HL-60 (cell line): Measurements from ENCODE around the gene KLHL22.
"Not testable (repeated sequence)": the region's sequence is repeated elsewhere in the genome, so short reads cannot be mapped to it uniquely, and the experiment has no call there.

ENCODE experiments used
- DNase-seq, 2 experiments: peaks; one replicate each; pipeline ENCODE4 v3.0.0-alpha.2; 2010 to 2020; ENCODE audit warnings: low read depth in 1 of 2, low spot score in 1 of 2
- H3K27ac ChIP-seq: fragments of 250-450 bp; sonication (Bioruptor Pico); replicated peaks from 2 replicates; pipeline ENCODE4 v1.5.1; 2020; ENCODE audit warnings: mild to moderate bottlenecking, moderate library complexity
- H3K27me3 ChIP-seq: fragments of 250-450 bp; sonication (Bioruptor Pico); 2 replicates; pipeline ENCODE4 v1.5.1; 2021; ENCODE audit warnings: mild to moderate bottlenecking, moderate library complexity; ENCODE audit not compliant: insufficient read depth, poor library complexity, severe bottlenecking
- H3K4me3 ChIP-seq: replicated peaks from 2 replicates; pipeline ENCODE4 v1.5.1; 2011; ENCODE audit warnings: mild to moderate bottlenecking, control low read depth, low read length; ENCODE audit not compliant: insufficient read depth
- CTCF ChIP-seq: IDR thresholded peaks from one replicate; pipeline ENCODE4 v1.5.1; 2011; ENCODE audit warnings: low read length, control low read depth, inconsistent platforms; ENCODE audit not compliant: insufficient read depth
- GABPA ChIP-seq: IDR thresholded peaks from 2 replicates; pipeline ENCODE4 v1.6.1; 2012; ENCODE audit warnings: low read depth
- POLR2AphosphoS5 ChIP-seq: IDR thresholded peaks from 2 replicates; pipeline ENCODE4 v1.6.1; 2012; ENCODE audit warnings: low read depth
- SPI1 ChIP-seq: IDR thresholded peaks from 2 replicates; pipeline ENCODE4 v1.6.1; 2012; ENCODE audit warnings: low read depth, mild to moderate bottlenecking, borderline replicate concordance
- TF ChIP-seq, protein P1 (sequence below): IDR thresholded peaks from 2 replicates; pipeline ENCODE4 v1.6.1; 2012; ENCODE audit warnings: low read depth; ENCODE audit not compliant: insufficient replicate concordance

KLHL22 gene

GRCh38 chr22:20508815-20509271, 13.2 kb upstream of the KLHL22 start:
- DNase-seq, result peak in 1 of 2 experiments; percentile 6
- no peaks in the 10 kb centered on the region for H3K27me3 ChIP-seq
- TF ChIP-seq SPI1, result no peak
- no peak for TF ChIP-seq GABPA
- TF ChIP-seq, protein P1, sequence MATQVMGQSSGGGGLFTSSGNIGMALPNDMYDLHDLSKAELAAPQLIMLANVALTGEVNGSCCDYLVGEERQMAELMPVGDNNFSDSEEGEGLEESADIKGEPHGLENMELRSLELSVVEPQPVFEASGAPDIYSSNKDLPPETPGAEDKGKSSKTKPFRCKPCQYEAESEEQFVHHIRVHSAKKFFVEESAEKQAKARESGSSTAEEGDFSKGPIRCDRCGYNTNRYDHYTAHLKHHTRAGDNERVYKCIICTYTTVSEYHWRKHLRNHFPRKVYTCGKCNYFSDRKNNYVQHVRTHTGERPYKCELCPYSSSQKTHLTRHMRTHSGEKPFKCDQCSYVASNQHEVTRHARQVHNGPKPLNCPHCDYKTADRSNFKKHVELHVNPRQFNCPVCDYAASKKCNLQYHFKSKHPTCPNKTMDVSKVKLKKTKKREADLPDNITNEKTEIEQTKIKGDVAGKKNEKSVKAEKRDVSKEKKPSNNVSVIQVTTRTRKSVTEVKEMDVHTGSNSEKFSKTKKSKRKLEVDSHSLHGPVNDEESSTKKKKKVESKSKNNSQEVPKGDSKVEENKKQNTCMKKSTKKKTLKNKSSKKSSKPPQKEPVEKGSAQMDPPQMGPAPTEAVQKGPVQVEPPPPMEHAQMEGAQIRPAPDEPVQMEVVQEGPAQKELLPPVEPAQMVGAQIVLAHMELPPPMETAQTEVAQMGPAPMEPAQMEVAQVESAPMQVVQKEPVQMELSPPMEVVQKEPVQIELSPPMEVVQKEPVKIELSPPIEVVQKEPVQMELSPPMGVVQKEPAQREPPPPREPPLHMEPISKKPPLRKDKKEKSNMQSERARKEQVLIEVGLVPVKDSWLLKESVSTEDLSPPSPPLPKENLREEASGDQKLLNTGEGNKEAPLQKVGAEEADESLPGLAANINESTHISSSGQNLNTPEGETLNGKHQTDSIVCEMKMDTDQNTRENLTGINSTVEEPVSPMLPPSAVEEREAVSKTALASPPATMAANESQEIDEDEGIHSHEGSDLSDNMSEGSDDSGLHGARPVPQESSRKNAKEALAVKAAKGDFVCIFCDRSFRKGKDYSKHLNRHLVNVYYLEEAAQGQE, result no peak
- no peak for TF ChIP-seq CTCF
- TF ChIP-seq POLR2AphosphoS5, result no peak
- peak overlapping the region; percentile 56 for H3K4me3 ChIP-seq
- peak overlapping the region; percentile 88 for H3K27ac ChIP-seq

GRCh38 chr22:20508067-20508755, 12.6 kb upstream of the KLHL22 start:
- Histone ChIP-seq H3K27ac (peak overlapping the region; percentile 88), H3K4me3 (peak overlapping the region; percentile 56)
- not testable (repeated sequence) for DNase-seq, H3K27me3 ChIP-seq

DNA sequence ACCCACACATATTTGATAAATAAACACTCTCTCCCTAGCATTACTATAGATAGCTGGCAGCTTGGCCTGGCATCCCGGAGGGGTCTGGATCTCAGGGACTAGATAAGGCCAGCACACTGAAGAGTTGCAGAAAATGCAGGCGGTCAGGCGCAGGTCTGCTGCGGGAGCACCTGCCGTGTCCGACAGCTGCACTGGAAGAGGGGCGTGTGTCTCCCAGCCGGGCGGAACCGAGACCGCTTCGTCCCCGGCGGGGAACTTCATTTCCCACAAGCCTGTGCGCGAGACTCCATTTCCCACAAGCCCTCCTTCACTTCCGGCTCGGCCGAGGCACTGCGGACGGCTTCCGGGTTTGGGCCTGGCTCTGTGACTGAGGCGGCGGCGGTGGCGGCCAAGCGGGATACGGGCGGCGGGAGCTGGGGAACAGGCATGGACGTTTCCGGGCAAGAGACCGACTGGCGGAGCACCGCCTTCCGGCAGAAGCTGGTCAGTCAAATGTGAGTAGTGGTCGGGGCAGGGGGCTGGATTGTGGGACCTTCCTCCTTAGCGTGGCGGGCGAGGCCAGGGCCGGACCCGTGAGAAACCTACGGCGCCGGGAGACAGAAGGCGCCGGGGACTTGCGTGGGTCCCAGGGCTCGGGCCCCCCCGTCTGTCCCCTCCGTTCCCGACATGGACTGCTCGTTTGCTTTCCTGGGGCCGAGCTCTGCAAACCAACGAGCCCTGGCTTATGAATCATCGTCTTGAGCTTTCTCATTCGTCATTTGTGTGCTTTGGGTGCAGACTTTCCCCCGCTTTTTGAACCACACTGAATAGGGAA, 11.9 kb upstream of the KLHL22 start, which contains the start of gene MED15:
TSS of gene MED15 (plus strand) at position 358 of the 814 bp plus-strand sequence. CDS start at position 427, 69 bp downstream.
- TF ChIP-seq POLR2AphosphoS5, result peak; percentile 92
- TF ChIP-seq, protein P1, result peak; percentile 33
- TF ChIP-seq GABPA, result peak; percentile 97
- TF ChIP-seq CTCF, result no peak
- peak; percentile 28; the same call in 1 of the 2 replicates for TF ChIP-seq SPI1
- Histone ChIP-seq H3K4me3 (peak within 1 kb of the TSS; percentile 56), H3K27me3 (no peaks in the 10 kb centered on the region), H3K27ac (peak within 1 kb of the TSS; percentile 88)
- DNase-seq, result peak; percentile 86 to 90
